Measurements from ENCODE around the gene IDH2. TPM values are rescaled to one million over a fixed set of nuclear protein-coding genes. Genes with fewer than 3 reads are reported as not detected.
A peak's percentile ranks its signal among the peaks of the same experiment; 100 is the strongest.

Gene IDH2
- total RNA-seq, 4 donors from 2014 or later, result 89.9 to 184 (median 119) TPM

GRCh38 chr15:90051874-90052273 is 50.4 kb downstream of the IDH2 start:
- Histone ChIP-seq H3K4me3 (no peak overlapping the region), H3K36me3 (no peaks in the 10 kb centered on the region), H3K27ac (no peak overlapping the region), H3K27me3 (no peaks in the 10 kb centered on the region), H3K9me3 (no peaks in the 10 kb centered on the region), H3K4me1 (peaks cover 0 to 9% (median 1%) of the 10 kb centered on the region in 4 donors)
- no peak for DNase-seq
- TF ChIP-seq POLR2A (IDR thresholded peaks at IDR 0.05), result no peak
- TF ChIP-seq CTCF (IDR thresholded peaks at IDR 0.05), result no peak

GRCh38 chr15:90049666-90050604 is 52.3 kb downstream of the IDH2 start:
- peaks cover 0 to 22% (median 9%) of the 10 kb centered on the region in 4 donors for H3K4me1 ChIP-seq
- no peak overlapping the region for H3K4me3 ChIP-seq
- H3K27me3 ChIP-seq, result no peaks in the 10 kb centered on the region
- H3K9me3 ChIP-seq, result no peaks in the 10 kb centered on the region
- TF ChIP-seq POLR2A (IDR thresholded peaks at IDR 0.05) (no peak), CTCF (IDR thresholded peaks at IDR 0.05) (no peak)
- no peaks in the 10 kb centered on the region for H3K36me3 ChIP-seq
- no peak overlapping the region for H3K27ac ChIP-seq
- no peak for DNase-seq

GRCh38 chr15:90049030-90049429 is 53.2 kb downstream of the IDH2 start:
- no peak overlapping the region for H3K4me3 ChIP-seq
- H3K4me1 ChIP-seq, result peaks cover 0 to 22% (median 9%) of the 10 kb centered on the region in 4 donors
- H3K27me3 ChIP-seq, result no peaks in the 10 kb centered on the region
- no peak for DNase-seq
- TF ChIP-seq CTCF (IDR thresholded peaks at IDR 0.05) (no peak), POLR2A (IDR thresholded peaks at IDR 0.05) (no peak)
- H3K36me3 ChIP-seq, result no peaks in the 10 kb centered on the region
- H3K27ac ChIP-seq, result no peak overlapping the region
- no peaks in the 10 kb centered on the region for H3K9me3 ChIP-seq

- H3K36me3 ChIP-seq, result no peaks in the 10 kb centered on the region
- DNase-seq, result no peak
- H3K9me3 ChIP-seq, result no peaks in the 10 kb centered on the region
- no peak overlapping the region for H3K27ac ChIP-seq
- peaks cover 0 to 22% (median 9%) of the 10 kb centered on the region in 4 donors for H3K4me1 ChIP-seq
- TF ChIP-seq POLR2A (IDR thresholded peaks at IDR 0.05) (no peak), CTCF (IDR thresholded peaks at IDR 0.05) (no peak)
- H3K4me3 ChIP-seq, result no peak overlapping the region
- H3K27me3 ChIP-seq, result no peaks in the 10 kb centered on the region
Observed at GRCh38 chr15:90047956-90048575, 54.2 kb downstream of the IDH2 start.

- TF ChIP-seq CTCF (IDR thresholded peaks at IDR 0.05) (no peak), POLR2A (IDR thresholded peaks at IDR 0.05) (no peak)
- peak; percentile 67 to 74 (median 73) for DNase-seq
- H3K27me3 ChIP-seq, result no peaks in the 10 kb centered on the region
- peaks cover 0 to 22% (median 9%) of the 10 kb centered on the region in 4 donors for H3K4me1 ChIP-seq
- H3K9me3 ChIP-seq, result no peaks in the 10 kb centered on the region
- H3K36me3 ChIP-seq, result no peaks in the 10 kb centered on the region
- no peak overlapping the region for H3K4me3 ChIP-seq
- peak overlapping the region; percentile 42 to 72 (median 57) for H3K27ac ChIP-seq
Observed at GRCh38 chr15:90046911-90047392, 55.3 kb downstream of the IDH2 start.
